ENCODE results near the gene SNAPIN. TPM values are rescaled to one million over a fixed set of nuclear protein-coding genes. Genes with fewer than 3 reads are reported as not detected.

SNAPIN gene
- total RNA-seq, 1 experiment from 2014 or later, result 29.0 TPM

GRCh38 chr1:153610811-153611301 is 47.6 kb upstream of the SNAPIN start:
- Histone ChIP-seq H4K5ac (ENCODE audit: insufficient read length, low read depth, low read length) (no peak overlapping the region), H3K4me1 (ENCODE audit: insufficient read depth, low read length) (peaks cover 9% of the 10 kb centered on the region; the same call in 1 of the 2 replicates), H3K9me3 (ENCODE audit: control insufficient read depth, low read depth, low read length) (no peaks in the 10 kb centered on the region), H4K91ac (ENCODE audit: insufficient read length, low read depth, low read length) (no peak overlapping the region), H3K4me2 (ENCODE audit: insufficient read depth, insufficient read length, low read length) (no peak overlapping the region), H3K23me2 (ENCODE audit: insufficient read length, low read depth, low read length, poor library complexity, severe bottlenecking) (peaks cover 3% of the 10 kb centered on the region), H2BK15ac (ENCODE audit: low read depth, low read length) (no peak overlapping the region), H2BK20ac (ENCODE audit: low read depth, low read length, poor library complexity, severe bottlenecking) (no peak overlapping the region), H3K9ac (ENCODE audit: extremely low read depth, insufficient read length, low read length) (no peak overlapping the region), H3K4ac (ENCODE audit: low read depth, low read length) (no peak overlapping the region), H2BK120ac (ENCODE audit: low read depth, low read length, poor library complexity, severe bottlenecking) (no peak overlapping the region), H2BK5ac (ENCODE audit: insufficient read length, low read length) (no peak overlapping the region), H3K23ac (ENCODE audit: insufficient read length, low read depth, low read length) (no peak overlapping the region), H4K8ac (replicated peaks; ENCODE audit: insufficient read length, low read depth, low read length) (no peak overlapping the region), H3K79me1 (ENCODE audit: insufficient read depth, low read depth, low read length, poor library complexity, severe bottlenecking) (no peaks in the 10 kb centered on the region), H3K27me3 (ENCODE audit: insufficient read depth, low read length) (no peaks in the 10 kb centered on the region), H3K14ac (ENCODE audit: insufficient read depth, low read length) (no peak overlapping the region), H2BK12ac (ENCODE audit: insufficient read length, low read depth, low read length) (no peak overlapping the region), H3K79me2 (ENCODE audit: insufficient read depth, low read length) (no peaks in the 10 kb centered on the region), H3K56ac (ENCODE audit: insufficient read length, low read depth, low read length) (no peak overlapping the region), H4K20me1 (ENCODE audit: control insufficient read depth, insufficient read depth, insufficient read length) (no peaks in the 10 kb centered on the region), H2AFZ (ENCODE audit: low read length) (no peak overlapping the region), H3T11ph (ENCODE audit: low read length) (no peak overlapping the region), H3K27ac (ENCODE audit: insufficient read length, low read depth, low read length) (no peak overlapping the region), H2AK5ac (ENCODE audit: insufficient read length, low read length) (no peak overlapping the region), H3K18ac (ENCODE audit: insufficient read length, low read depth, low read length) (no peak overlapping the region)
- H3K27ac Mint-ChIP-seq, result no peak overlapping the region
- DNase-seq, result no peak
- H3K9me3 Mint-ChIP-seq, result no peaks in the 10 kb centered on the region
- no peak for TF ChIP-seq CTCF (conservative IDR thresholded peaks at IDR 0.05)
- peaks cover 0 to 3% (median 0%) of the 10 kb centered on the region in 3 experiments; a peak in 1 of 7 replicates for H3K36me3 Mint-ChIP-seq (ENCODE audit: insufficient read depth in 1 of 3, low read depth in 3 of 3)
- no CpG with 5 or more reads among the region's 7 CpGs for WGBS (ENCODE audit: extremely low coverage, insufficient read length, low lambda C conversion rate)
- H3K27me3 Mint-ChIP-seq (ENCODE audit: low read depth), result peaks cover 2% of the 10 kb centered on the region
- H3K4me1 Mint-ChIP-seq, result peaks cover 39 to 59% of the 10 kb centered on the region in 2 experiments
- H3K4me3 Mint-ChIP-seq, result no peak overlapping the region

Measured in H9 (cell line).